Measurements from ENCODE around the gene USB1.

USB1 gene

GRCh38 chr16:58019866-58020538, 18.8 kb downstream of the USB1 start:
- DNase-seq (ENCODE audit: low read depth) = no peak

- peak; percentile 48 for DNase-seq (ENCODE audit: low read depth)
Observed at GRCh38 chr16:58020628-58021521, 19.7 kb downstream of the USB1 start.

DNA sequence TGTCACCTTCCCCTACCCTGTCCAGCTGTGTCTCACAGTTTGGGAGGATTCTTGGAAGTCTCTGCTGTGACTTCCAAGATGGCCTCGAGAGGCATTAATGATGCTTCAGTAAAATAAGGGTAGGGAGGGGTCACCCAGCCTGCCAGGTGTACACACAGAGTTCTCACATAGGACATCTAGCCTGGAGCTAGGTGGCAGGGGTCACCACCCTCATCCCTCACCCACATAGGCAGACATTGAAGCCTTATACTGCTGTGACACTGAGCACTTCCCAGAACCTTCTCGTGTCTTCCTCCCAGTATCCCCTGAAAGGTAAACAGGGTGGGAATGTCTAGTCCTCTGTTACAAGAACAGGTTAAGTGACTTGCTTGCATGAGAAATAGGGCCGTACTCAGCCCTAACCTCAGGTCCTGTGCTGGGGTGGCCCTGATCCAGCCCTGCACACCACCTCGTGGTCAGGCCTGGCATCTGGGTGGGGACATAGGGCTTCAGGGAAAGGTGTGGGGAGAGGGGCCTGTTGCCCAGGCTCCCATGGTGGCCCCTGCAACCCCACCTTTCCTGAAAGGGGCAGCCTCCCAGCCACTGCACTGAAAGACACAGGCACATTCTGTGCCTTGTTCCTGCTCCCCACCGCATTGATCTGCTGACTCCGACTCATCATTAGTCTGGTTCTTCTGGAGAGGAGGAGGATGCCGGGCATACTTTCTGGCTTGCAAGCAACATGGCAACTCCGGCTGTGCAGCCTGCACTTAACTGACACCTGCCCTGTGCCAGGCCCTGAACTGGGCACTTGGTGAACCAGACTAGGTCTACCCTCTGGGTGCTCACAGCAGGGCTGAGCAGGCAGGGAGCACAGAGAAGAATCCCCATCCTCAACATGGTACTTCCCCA, 20.7 kb downstream of the USB1 start:
- no peak for DNase-seq (ENCODE audit: low read depth)

DNA sequence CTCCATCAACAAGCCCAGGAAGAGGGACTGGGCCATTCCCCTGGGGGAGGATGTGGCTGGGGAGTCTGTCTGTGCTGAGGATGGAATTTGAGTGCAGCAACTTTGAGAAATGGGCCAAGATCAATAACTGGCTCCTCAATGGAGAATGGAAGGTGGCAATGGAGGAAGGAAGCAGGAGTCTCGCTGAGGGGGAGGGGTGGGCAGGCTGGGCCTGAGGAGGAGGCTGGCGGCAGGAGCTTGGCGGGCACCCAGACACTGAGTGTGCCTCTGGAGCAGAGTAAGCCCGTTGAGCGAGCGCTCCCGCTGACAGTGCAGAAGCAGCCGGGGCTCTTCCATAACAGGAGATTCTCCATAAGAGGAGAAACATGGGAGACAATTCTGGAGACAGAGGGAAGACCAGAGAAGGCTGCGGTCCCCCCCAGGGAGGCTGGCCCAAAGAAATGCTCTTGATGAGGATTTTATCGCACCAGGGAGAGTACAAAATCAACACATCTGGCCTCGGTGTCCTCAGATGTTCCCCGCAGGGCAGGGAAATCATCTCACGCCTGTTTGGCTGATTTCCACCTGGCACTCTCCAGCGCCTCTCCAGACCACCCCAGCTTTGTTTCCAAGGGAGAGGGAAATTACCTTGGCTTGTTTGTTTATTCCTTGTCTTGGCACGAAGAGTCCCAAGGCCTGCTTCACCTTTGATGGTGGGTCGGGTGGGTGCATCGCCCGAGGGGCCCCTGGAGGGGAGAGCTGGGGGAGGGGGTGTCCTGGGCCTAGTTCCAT, 21.6 kb downstream of the USB1 start:
- DNase-seq (ENCODE audit: low read depth) = no peak

GRCh38 chr16:58024486-58025350, 23.5 kb downstream of the USB1 start:
- DNase-seq (ENCODE audit: low read depth) = no peak

- peak; percentile 40 for DNase-seq (ENCODE audit: low read depth)
Observed at GRCh38 chr16:58025351-58026138, 24.3 kb downstream of the USB1 start, which contains the start of gene MMP15. Gene MMP15, plus strand, starts transcription at chr16:58025754. Its CDS starts 597 bp downstream, at chr16:58026351.

- DNase-seq (ENCODE audit: low read depth) = no peak
Observed at GRCh38 chr16:58026139-58026704, 25.0 kb downstream of the USB1 start.

DNA sequence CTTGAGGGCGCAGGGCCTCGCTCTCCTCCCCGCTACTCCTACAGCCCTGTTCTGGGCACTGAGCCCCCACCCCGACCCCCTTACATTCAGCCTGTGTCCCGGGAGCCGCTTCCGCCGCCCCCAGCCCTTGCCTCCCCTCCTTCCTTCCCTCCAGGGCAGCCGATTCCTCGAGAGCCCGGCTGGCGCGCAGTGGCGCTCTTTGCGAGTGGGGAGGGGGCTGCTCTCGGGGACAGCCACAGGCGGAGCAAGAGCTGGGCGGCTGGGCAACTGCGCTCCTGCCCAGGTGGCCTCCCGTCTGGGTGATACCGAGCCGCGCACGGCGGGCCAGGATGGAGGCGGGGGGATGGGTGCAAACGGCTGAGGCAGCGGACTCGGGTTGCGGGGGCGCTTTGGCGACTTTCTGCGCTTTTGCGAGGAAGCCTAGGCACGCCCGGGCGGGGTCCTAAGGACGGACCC, 25.5 kb downstream of the USB1 start:
- no peak for DNase-seq (ENCODE audit: low read depth)

- no peak for DNase-seq (ENCODE audit: low read depth)
Observed at GRCh38 chr16:58027161-58027915, 26.1 kb downstream of the USB1 start.

DNA sequence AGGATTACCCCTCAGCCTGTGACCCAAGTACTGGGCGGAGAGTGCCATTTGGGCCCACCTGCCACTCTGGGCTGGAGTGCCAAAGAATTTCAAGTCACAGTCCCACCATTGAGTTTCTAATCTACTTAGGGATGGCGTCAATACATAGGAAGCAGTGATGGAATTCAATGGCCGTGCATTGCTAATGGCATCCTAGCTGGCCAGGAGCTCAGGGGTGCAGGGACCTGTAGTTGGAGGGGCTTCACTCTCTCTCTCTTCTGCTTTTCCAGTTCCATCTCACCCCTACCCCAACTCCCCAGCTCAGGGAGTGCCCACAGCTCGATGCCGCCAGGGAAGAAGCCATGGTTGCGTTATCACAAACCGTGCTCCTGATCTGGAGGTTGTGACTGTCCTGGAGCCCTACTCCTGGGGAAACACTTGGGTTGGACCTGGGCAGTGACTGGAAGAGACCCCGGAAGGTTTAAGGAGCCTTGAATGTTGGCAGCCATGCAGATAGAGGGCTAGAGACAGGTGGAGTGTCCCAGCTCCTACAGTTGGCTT, 26.8 kb downstream of the USB1 start:
- no peak for DNase-seq (ENCODE audit: low read depth)

DNA sequence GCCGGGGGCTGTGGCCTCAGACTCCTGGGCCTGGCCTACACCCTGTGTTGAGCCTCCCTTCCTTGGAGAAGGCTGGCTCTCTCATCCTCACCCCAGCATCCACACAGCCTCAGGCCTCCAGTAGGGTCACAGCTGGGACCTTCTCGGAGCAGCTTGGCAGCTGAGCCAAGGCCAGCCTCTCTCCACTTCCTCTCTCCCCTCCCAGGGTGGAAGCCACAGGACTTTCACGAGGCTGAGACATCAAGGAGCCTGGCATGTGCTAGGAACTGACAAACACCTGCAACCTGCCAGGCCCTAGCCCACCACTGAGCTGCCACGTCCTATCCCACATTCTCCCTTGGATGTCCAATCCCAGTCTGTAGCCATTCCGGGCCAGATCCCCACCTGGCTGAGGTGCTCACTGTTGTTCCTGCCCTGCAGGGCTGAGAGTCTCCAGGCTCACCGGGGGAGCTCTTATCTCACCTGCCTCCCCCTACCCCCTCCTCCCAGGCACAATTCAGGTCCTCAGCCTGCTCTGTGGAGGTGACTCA, 27.4 kb downstream of the USB1 start:
- DNase-seq (ENCODE audit: low read depth) = no peak

DNA sequence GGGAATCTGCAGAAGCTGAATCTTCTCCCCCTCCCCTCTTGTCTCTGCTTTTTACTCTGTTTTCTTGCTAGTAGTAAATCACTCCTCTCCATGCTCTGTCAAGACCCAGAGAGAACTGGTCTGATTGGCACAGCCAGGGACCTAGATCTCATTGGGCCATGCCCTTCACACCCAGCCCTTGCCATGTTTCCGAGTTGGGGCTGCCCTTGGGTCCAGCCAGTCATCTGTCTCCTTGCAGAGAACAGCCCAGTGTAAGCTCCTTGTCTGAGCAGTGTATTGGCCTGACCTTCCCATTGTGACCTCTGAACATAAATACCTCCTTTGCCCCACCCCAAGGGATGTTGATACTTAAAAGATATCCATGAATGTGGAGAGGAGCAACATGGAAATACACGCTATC, 28.2 kb downstream of the USB1 start:
- DNase-seq (ENCODE audit: low read depth) = no peak

DNA sequence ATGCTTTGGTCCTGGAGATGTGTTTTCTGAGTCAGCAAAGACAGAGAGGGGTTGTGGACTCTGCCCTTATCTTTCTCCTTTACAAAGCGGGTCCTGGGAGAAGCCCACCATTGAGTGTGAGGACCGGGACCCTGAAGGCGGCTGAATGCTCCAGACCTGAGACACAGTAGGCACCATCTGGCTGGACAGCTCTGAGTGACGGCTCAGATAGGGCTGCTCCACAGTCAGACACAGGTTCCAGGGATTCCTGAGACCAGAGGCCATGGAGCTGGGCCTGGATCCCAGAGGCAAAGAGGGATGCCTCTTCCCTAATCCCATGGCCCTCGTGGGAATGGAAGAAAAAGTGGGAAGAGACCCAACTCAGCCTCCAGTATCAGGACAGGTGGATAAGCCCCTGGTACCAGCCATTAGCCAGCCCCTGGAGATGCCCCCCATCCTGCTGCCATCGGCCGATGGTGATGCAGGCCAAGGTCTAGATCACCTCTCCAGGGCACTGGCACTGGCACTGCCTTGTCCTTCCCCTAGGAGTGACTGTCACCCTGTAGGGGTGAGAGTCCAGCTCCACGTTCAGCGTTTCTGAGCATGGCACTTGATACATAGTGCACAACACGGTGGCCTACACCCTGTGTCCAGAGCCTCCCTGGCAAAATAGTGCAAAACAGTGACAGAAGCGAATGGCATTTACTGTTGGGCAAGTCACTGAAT, 29.1 kb downstream of the USB1 start:
- no peak for DNase-seq (ENCODE audit: low read depth)

GRCh38 chr16:58031016-58031800, 30.0 kb downstream of the USB1 start:
- DNase-seq (ENCODE audit: low read depth) = no peak

DNA sequence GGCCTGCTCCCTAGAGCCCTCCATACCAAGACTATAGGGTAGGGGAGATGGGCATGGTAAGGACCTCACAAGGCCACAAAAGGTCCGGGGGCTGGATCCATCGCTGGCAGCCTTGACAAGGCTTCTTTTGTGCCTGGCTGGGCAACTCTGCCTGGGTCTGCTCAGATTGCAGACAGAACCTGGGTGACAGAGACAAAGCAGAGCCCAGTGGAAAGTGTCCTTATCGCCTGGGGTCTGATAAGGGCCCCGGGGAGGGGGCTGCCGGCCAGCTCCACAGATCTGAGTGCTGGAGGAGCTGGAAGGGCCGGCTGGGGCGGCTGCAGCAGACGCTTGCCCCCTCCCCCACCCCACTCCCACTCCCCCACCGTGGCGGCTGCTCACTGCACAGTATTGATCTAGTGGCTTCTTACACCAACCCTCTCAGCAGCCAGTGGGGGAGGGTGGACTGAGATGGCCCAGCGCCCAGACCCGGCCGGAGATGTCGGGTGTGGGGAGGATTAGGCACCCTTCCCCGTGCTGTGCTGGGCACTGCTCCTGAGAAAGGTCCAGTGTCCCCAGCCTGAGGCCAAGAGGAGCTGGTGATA, 31.6 kb downstream of the USB1 start:
- DNase-seq (ENCODE audit: low read depth) = no peak

DNA sequence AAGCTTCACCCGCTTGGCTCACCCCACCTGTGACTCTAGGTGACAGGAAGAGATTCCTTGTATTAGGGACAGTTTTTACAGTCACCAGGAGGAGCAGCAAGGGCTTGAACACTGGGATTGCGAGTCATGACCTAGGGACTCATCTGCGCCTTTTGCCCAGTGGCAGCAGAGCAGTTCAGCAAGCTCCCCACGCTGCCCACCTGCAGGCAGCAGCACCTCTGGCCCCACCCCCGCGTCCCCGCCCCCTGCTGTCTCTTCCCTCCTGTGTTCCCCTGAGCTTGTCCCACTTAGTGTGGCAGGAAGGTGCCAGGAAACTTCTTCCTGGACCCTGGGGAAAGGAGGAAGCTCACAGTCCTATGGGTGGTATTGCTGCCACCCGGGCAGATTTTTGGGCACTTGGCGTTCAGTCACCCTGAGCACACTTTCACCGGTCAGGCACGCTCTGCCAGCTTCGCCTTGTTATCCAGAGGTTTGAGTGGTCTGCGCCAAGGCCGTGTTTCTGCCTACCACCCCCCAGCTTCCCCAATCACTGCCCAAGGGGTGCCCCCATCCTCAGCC, 33.0 kb downstream of the USB1 start:
- DNase-seq (ENCODE audit: low read depth) = no peak

Measured in T follicular helper cell (primary cell).